ENCODE results near the gene AQP5.
A peak's percentile ranks its signal among the peaks of the same experiment; 100 is the strongest.

AQP5 gene

GRCh38 chr12:49951411-49952240 is 10.0 kb upstream of the AQP5 start:
- DNase-seq: no peak

DNA sequence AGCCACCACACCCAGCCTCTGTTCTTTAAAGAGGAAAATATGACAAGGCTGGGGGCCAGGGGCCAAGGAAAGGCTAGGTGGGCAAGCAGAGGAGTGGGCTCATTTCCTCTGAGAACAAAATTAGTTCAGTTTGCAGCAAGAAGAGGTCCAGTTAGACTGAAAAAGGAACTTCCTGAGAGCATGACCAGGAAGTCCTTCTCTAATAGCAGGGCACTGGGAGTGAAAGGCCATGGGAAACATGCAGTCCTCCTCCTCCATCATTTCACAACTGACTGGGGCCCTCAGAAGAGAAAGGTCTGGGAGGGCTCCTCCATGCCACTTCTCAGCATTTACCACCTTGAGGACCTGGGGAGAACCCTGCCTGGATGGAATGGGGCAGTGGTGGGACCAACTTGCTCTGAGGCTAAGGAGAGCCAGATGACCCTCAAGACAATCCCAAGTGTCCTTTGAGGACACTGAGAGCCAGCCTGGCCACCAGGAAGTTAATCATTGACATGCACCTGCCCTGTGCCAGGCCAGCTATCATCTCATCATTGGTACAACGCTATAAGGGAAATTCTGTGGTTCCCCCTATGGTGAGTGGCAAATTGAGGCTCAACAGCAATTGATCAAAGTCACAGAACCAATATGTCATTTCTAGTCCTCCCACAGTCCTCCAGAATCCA is 9.1 kb upstream of the AQP5 start:
- no peak for DNase-seq

DNA sequence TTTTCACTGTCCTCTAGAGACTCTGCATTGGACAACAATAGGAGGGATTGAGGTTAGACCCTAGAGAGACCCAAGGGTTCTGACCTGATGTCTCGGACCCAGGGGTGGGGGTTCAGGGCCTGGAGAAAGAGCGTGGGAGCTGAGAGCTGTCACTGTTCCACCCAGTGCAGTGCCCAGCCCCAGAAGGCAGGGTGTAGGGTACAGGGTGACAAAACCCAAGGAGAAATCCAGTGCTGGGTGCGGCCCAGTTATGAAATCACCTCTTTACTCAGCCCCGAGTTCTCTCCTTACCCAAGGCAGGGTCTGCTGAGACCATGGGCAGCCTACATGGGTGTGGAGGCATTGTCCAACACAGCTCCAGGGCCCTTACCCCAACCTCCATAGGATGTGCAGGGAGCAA is 8.5 kb upstream of the AQP5 start:
- no peak for DNase-seq

DNA sequence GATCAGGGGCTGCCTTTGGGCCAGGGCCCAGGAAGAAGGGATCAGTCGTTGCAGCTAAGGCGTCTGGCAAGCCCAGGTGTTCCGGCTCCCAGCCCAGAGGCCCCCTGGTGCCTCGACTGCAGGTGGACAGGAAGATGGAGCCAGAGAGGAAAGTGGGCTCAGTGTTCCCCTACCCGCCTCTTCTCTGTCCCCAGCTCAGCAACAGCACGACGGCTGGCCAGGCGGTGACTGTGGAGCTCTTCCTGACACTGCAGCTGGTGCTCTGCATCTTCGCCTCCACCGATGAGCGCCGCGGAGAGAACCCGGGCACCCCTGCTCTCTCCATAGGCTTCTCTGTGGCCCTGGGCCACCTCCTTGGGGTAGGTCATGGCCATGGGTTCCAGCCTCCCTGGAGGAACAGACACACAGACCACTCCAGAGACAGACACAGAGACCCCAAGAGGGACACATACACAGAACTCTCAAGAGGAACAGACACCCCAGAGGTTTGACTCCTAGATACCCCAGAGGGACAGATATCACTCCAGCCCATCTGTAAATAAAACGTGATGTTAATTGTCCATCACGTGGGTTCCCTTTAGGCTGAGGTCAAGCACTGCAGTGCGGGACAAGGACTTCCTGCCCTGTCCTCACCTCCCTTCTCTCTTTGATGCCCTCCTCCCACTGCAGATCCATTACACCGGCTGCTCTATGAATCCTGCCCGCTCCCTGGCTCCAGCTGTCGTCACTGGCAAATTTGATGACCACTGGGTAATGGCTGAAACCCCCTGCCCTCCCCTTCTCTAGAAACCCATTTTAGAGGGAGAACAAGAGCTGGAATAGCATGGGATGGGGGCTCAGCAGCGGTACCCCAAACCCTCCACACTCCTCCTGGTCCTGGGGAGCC is 7.5 kb upstream of the AQP5 start:
- DNase-seq: no peak

- DNase-seq: no peak
Observed at GRCh38 chr12:49954863-49955830, 6.5 kb upstream of the AQP5 start.

DNA sequence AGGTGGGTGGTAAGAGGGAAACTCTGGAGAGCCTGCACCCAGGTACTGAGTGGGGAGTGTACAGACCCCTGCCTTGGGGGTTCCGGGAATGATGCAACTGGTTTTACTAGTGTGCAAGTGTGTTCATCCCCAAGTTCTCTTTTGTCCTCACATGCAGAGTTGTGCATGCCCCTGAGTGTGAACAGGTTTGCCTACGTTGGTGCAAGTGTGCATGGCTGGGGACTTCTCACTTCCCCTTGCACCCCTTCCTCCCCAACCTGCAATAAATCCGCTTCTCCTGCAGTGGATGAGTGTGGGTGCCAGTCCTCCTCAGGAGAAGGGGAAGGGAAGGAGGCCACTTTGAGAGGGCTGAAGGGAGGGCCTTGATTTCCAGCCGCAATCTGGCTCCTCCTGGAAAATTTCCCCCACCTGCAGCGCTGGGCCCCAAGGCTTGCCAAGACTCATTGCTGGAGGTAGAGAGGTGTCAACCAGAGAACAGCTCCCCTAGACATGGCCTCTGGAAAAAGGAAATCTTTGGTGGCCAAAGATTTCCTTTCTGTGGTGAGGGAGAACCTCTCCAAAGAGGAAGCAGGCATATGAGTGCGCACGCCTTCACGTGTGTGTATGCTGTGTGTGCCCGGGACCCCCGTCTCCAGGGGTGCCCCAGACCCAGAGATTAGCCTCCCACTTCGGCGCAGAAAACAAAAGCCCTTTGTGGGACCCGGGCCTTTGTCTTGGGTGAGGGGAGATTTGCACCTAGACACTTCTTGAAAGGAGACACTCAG is 5.6 kb upstream of the AQP5 start:
- no peak for DNase-seq

- DNase-seq: no peak
Observed at GRCh38 chr12:49956663-49957569, 4.8 kb upstream of the AQP5 start.

DNA sequence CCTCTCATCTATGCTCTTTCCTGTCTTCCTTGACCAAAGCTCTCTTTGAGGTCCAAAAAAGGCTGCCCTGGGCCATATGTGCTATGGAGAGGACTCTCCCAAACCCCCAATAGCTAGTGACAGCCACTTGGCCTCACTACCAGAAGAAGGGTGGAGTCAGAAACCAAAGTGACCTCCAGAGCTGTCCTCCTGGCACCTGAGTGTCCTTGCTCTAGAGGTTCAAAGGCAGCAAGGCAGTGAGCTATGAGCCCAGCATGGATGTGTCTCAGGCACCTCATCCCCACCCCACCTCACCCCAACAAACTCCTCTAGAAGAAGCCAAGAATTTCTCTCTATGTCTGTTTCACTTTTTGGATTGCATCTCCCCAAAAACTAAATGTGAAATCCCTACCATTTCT is 4.1 kb upstream of the AQP5 start:
- DNase-seq: no peak

- DNase-seq: no peak
Observed at GRCh38 chr12:49959685-49960473, 1.8 kb upstream of the AQP5 start.

- no peak for DNase-seq
Observed at GRCh38 chr12:49960474-49961110, 1.1 kb upstream of the AQP5 start.

GRCh38 chr12:49961993-49962764 is 507 bp downstream of the AQP5 start:
- DNase-seq: no peak

- DNase-seq: peak; percentile 65
Observed at GRCh38 chr12:49962861-49963765, 1.4 kb downstream of the AQP5 start.

DNA sequence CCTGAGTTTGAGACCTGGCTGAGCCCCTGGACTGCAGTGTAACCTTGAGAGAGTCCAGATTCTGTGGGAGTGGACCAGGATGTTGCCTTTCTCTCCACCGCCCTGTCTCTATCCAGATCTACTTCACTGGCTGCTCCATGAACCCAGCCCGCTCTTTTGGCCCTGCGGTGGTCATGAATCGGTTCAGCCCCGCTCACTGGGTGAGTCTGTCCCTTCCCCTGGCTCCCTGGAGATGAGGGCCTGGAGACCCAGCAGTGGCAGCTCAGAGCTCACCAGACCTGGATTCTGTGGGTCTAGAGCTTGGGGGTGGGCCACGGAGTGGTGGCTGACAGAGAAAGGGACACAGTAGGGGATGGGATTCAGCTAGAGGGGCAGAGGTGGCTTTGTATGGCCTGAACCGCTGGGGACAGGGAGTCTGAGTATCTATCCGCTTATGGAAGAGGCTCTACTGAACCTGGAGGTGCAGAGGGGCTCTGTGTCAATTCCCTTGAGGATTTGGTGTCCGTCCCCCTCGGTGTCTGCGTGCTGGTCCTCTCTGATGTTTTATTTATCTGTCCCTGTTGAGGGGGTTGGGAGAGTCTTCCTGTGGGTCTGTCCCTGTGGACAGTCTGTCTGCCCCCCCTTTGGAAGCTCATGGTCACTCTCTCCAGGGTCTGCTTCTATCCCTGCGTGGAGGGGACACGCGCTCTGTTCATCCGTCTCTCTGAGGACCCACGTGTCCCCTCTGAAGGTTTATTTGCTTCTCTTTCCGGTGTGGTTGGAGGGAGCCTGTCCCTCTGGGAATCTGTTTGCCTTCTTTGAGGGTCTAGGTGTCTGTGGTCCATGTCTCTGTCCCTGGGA is 2.5 kb downstream of the AQP5 start:
- DNase-seq: no peak

DNA sequence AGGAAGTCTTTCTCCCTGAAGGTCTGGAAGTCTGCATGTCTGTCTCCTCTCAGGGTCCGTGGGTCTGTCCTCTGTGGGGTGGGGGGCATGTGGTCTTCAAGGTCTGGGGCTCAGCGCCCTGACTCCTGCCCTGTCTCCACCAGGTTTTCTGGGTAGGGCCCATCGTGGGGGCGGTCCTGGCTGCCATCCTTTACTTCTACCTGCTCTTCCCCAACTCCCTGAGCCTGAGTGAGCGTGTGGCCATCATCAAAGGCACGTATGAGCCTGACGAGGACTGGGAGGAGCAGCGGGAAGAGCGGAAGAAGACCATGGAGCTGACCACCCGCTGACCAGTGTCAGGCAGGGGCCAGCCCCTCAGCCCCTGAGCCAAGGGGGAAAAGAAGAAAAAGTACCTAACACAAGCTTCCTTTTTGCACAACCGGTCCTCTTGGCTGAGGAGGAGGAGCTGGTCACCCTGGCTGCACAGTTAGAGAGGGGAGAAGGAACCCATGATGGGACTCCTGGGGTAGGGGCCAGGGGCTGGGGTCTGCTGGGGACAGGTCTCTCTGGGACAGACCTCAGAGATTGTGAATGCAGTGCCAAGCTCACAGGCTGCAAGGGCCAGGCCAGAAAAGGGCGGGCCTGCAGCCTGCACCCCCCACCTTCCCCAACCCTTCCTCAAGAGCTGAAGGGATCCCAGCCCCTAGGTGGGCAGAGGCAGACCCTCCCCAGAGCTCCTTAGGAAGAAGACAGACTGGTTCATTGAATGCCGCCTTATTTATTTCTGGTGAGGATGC is 3.4 kb downstream of the AQP5 start:
- DNase-seq: no peak

GRCh38 chr12:49965836-49966235 is 4.2 kb downstream of the AQP5 start:
- DNase-seq: no peak

Data from NCI-H446 treated with DMSO at 0.1 percent for 48 hours (cell line).